ENCODE measurements around the gene ZNF124.

Gene ZNF124

DNA sequence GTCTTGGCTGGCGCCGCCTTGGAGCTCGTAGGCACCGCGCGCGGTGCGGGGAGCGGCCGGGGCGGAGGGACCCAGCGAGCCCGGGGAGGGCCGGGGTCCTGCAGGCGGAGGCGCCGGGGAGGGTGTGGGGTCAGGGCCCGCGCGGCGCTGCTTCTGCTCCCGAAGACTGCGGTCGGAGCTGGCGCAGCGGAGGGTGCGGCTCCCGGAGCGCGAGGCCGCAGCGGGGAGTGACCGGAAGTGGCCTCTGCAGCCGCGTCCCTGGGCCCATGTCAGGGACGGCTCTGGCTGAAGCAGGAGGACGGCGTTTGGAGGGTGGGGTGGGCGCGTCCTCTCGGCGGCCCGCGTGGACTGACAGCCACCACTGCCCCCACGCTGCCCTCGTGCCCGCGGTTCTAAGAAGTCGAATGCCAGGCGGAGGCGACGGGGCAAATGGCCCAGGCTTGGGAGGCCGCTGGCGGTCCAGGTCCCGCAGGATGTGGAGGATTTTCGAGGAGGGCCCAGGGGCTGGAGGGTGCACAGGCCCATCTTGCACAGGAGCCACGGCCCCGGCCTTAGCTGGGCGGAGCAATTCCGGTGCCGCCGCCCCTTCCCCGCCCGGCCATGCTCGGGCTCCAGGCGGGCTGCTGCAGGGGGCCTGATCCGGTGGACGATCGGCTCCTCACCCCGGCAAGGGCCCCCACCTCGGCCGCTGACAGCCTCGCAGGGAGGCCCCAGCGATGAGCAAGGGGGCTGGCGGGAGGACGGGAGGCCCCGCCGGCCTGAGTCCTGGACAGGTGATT, 59.9 kb downstream of the ZNF124 start:
- no peak for DNase-seq

DNA sequence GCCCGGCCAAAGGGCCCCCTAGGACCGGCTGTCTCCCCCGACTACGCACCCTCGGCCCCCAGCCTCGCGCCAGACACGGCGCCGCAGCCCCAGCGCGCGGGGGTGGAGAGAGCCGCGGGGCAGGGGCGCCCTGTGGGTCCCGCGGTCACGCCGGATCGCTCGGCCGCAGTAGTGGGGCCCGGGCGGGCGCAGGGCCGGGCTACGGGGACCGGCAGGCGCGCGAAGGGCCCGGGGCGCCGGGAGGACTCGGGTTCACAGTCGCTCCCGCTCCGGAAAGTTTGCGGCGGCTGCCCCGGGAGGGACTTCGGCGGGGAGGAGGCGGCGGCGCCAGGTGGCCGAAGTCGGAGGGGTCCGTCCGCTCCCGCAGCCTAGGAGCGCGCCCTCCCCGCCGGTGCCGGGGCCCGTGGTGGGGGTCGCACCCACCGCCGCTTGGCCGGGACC, 60.5 kb downstream of the ZNF124 start:
- DNase-seq, result no peak

DNA sequence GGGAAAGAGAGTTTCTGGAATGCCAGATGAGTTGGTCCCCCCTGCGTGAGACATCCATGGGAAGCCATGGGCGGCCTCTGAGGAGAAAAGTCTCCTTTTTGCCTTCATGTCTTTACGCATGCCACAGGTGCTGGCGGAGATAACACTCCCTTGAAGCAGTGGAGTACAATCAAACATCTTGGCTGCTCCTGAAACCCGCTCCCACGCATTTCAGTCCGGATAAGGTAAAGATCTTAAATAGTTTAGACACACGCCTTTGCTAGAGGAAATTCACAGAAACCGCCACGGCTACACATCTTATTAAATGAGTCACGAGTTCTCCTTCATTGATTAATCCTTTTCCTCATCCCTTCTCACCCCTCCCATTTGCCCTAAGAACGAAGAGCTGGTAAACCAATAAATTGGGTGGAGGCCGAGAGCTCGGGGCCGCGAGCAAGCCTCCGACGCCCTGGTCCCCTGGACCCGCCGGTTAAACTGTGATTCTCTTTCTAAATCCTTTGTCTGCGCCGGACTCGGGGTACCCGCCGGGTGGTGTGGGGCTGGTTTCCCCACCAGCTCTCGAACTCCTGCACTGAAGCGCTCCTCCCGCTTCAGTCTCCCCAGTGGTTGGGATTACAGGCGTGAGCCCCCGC, 61.1 kb downstream of the ZNF124 start:
- peak; percentile 17 for DNase-seq

GRCh38 chr1:247107694-247108093, 64.1 kb downstream of the ZNF124 start:
- DNase-seq, result no peak

GRCh38 chr1:247105966-247106365, 65.9 kb downstream of the ZNF124 start:
- DNase-seq, result no peak

Data from CD4-positive, alpha-beta T cell treated with Interleukin-12 subunit alpha and Interleukin-12 subunit beta, for 1 hour (primary cell).